PC-3 (cell line): ENCODE results near the gene DACT2. TPM values are rescaled to one million over a fixed set of nuclear protein-coding genes. Genes with fewer than 3 reads are reported as not detected.

Source experiments
- ATAC-seq: fragments of 200-7000 bp; cut with Tn5 transposase; 2 replicates; pipeline ENCODE4 v1.9.1; 2020; ENCODE audit warnings: mild to moderate bottlenecking, moderate library complexity
- BruUV-seq: library from RNA; stranded (reverse); fragments of 400-500 nt; replicated peaks from 2 replicates; lab custom pipeline; 2021; lab: Mats Ljungman, UMichigan
- CTCF ChIA-PET: fragments of 300-600 bp; sonication (Branson Sonifier 250); formaldehyde crosslinking; loops from one replicate; lab custom pipeline; 2022; ENCODE audit warnings: antibody characterized with exemption; lab: Charles Lee
- POLR2A ChIA-PET: fragments of 300-600 bp; sonication (Branson Sonifier 250); formaldehyde crosslinking; loops from one replicate; lab custom pipeline; 2022; ENCODE audit warnings: antibody characterized with exemption; ENCODE audit not compliant: unreplicated experiment; lab: Charles Lee
- DNase-seq: peaks from one replicate; pipeline ENCODE4 v3.0.0-alpha.2; 2015
- H2AFZ ChIP-seq: fragments of 300-600 bp; sonication (generic); 2 replicates; pipeline ENCODE4 v1.6.0; 2016; ENCODE audit warnings: antibody characterized with exemption, low read length
- H3F3A ChIP-seq: fragments of 300-600 bp; sonication (generic); one replicate; pipeline ENCODE4 v1.6.0; 2017; ENCODE audit warnings: antibody characterized with exemption, low read length, control low read depth, mild to moderate bottlenecking; ENCODE audit not compliant: unreplicated experiment
- H3K27ac ChIP-seq: fragments of 300-600 bp; sonication (generic); 2 replicates; pipeline ENCODE4 v1.5.1; 2016; ENCODE audit warnings: mild to moderate bottlenecking, low read length
- H3K27me3 ChIP-seq: fragments of 300-600 bp; sonication (generic); 2 replicates; pipeline ENCODE4 v1.6.1; 2016; ENCODE audit warnings: low read length, mixed read lengths
- H3K36me3 ChIP-seq: fragments of 300-600 bp; sonication (generic); 2 replicates; pipeline ENCODE4 v1.6.1; 2016; ENCODE audit warnings: low read depth, mixed run types, low read length, mixed read lengths
- H3K4me1 ChIP-seq: fragments of 300-600 bp; sonication (generic); 2 replicates; pipeline ENCODE4 v1.5.1; 2016; ENCODE audit warnings: low read length; ENCODE audit not compliant: insufficient read depth
- H3K4me2 ChIP-seq: fragments of 300-600 bp; sonication (generic); 2 replicates; pipeline ENCODE4 v1.6.0; 2016; ENCODE audit warnings: low read length
- H3K4me3 ChIP-seq: fragments of 300-600 bp; sonication (generic); 2 replicates; pipeline ENCODE4 v1.5.1; 2016; ENCODE audit warnings: mild to moderate bottlenecking, low read length, mixed read lengths
- H3K79me2 ChIP-seq: fragments of 300-600 bp; sonication (generic); 2 replicates; pipeline ENCODE4 v1.6.1; 2017; ENCODE audit warnings: low read length, mixed read lengths
- H3K9ac ChIP-seq: fragments of 300-600 bp; sonication (generic); 2 replicates; pipeline ENCODE4 v1.6.0; 2016; ENCODE audit warnings: mild to moderate bottlenecking, low read length
- H3K9me2 ChIP-seq: fragments of 300-600 bp; sonication (generic); replicated peaks from 2 replicates; pipeline ENCODE4 v1.6.1; 2016; ENCODE audit warnings: mixed run types, low read length, mixed read lengths
- H3K9me3 ChIP-seq: fragments of 300-600 bp; sonication (generic); 2 replicates; pipeline ENCODE4 v1.6.1; 2016; ENCODE audit warnings: low read length, mixed read lengths
- H4K20me1 ChIP-seq: fragments of 300-600 bp; sonication (generic); 2 replicates; pipeline ENCODE4 v1.6.1; 2016; ENCODE audit warnings: low read length, mixed read lengths
- CTCF ChIP-seq: fragments of 300-600 bp; sonication (generic); conservative IDR thresholded peaks from 2 replicates; pipeline ENCODE4 v1.5.1; 2017; ENCODE audit warnings: antibody characterized with exemption, low read depth, mild to moderate bottlenecking, low read length
- EZH2 ChIP-seq: fragments of 300-600 bp; sonication (generic); IDR thresholded peaks from one replicate; pipeline ENCODE4 v1.6.1; 2017; ENCODE audit warnings: antibody characterized with exemption, mild to moderate bottlenecking, low read length; ENCODE audit not compliant: unreplicated experiment
- EZH2phosphoT487 ChIP-seq: fragments of 300-600 bp; sonication (generic); IDR thresholded peaks from 2 replicates; pipeline ENCODE4 v1.6.1; 2018; ENCODE audit warnings: mild to moderate bottlenecking, antibody characterized with exemption, low read length, borderline replicate concordance
- intact Hi-C: fragments of 100-400 bp; cut with micrococcal nuclease; formaldehyde crosslinking; loops from 2 replicates; pipeline ENCODE4 v1.9.0; 2023
- total RNA-seq: library from RNA; depleted of rRNA; stranded (reverse); fragments of >200 nt; gene quantifications from 2 replicates; pipeline ENCODE4 v1.2.3, GENCODE V29; 2014

The DACT2 gene
- total RNA-seq, 1 experiment from 2014 or later: not detected

GRCh38 chr6:168362276-168362990 lies 42.9 kb upstream of the DACT2 start:
- Histone ChIP-seq H3K27me3 (peaks cover 6% of the 10 kb centered on the region; the same call in 1 of the 2 replicates), H4K20me1 (no peaks in the 10 kb centered on the region)
- TF ChIP-seq EZH2phosphoT487: no peak
- no peak for TF ChIP-seq CTCF
- no peak for TF ChIP-seq EZH2

GRCh38 chr6:168361766-168362165 lies 42.2 kb upstream of the DACT2 start:
- Histone ChIP-seq H3K4me3 (no peak overlapping the region), H3K9me3 (no peaks in the 10 kb centered on the region), H3K9ac (no peak overlapping the region), H3K9me2 (no peaks in the 10 kb centered on the region), H3K79me2 (no peaks in the 10 kb centered on the region), H3K27ac (no peak overlapping the region), H3K4me2 (no peak overlapping the region), H3F3A (no peaks in the 10 kb centered on the region), H3K27me3 (no peaks in the 10 kb centered on the region; the same call in 1 of the 2 replicates), H3K4me1 (no peaks in the 10 kb centered on the region), H4K20me1 (no peaks in the 10 kb centered on the region), H2AFZ (no peak overlapping the region), H3K36me3 (no peaks in the 10 kb centered on the region)
- no peak for TF ChIP-seq EZH2
- TF ChIP-seq EZH2phosphoT487: no peak
- no peak for TF ChIP-seq CTCF
- POLR2A ChIA-PET: no interaction called here
- CTCF ChIA-PET: no interaction called here
- ATAC-seq (no peak), DNase-seq (no peak)
- BruUV-seq: no TSS peak
- intact Hi-C loops: no loop called here

More at GRCh38 chr6:168362276-168362990, 42.9 kb upstream of the DACT2 start:
- DNase-seq (no peak), ATAC-seq (no peak)
- H3K9me3 ChIP-seq: no peaks in the 10 kb centered on the region
- no peaks in the 10 kb centered on the region for H3F3A ChIP-seq
- H3K4me3 ChIP-seq: no peak overlapping the region
- CTCF ChIA-PET: no interaction called here
- no peak overlapping the region for H3K4me2 ChIP-seq
- no peaks in the 10 kb centered on the region for H3K79me2 ChIP-seq
- intact Hi-C loops: no loop called here
- H3K9me2 ChIP-seq: no peaks in the 10 kb centered on the region
- no peaks in the 10 kb centered on the region for H3K4me1 ChIP-seq
- no peak overlapping the region for H2AFZ ChIP-seq
- no peaks in the 10 kb centered on the region for H3K36me3 ChIP-seq
- POLR2A ChIA-PET: no interaction called here
- no TSS peak for BruUV-seq
- no peak overlapping the region for H3K9ac ChIP-seq
- H3K27ac ChIP-seq: no peak overlapping the region

- intact Hi-C loops: no loop called here
- ChIA-PET CTCF (no interaction called here), POLR2A (no interaction called here)
- Histone ChIP-seq H3K27me3 (no peaks in the 10 kb centered on the region), H3K9ac (no peak overlapping the region), H3K27ac (no peak overlapping the region), H3K36me3 (no peaks in the 10 kb centered on the region), H3K9me2 (no peaks in the 10 kb centered on the region), H3K4me1 (no peaks in the 10 kb centered on the region), H2AFZ (no peak overlapping the region), H4K20me1 (no peaks in the 10 kb centered on the region), H3K9me3 (no peaks in the 10 kb centered on the region), H3K79me2 (no peaks in the 10 kb centered on the region), H3K4me2 (no peak overlapping the region), H3K4me3 (no peak overlapping the region), H3F3A (no peaks in the 10 kb centered on the region)
- DNase-seq (no peak), ATAC-seq (no peak)
- TF ChIP-seq EZH2 (no peak), CTCF (no peak), EZH2phosphoT487 (no peak)
- BruUV-seq: no TSS peak
These were observed 40.2 kb upstream of the DACT2 start for GRCh38 chr6:168359794-168360193.
